ENCODE results near the gene PDE11A.

The PDE11A gene

GRCh38 chr2:177585234-177585863, 487.2 kb downstream of the PDE11A start:
- TF ChIP-seq BACH2 (CRISPR knock-in tag; IDR thresholded peaks at IDR 0.05; ENCODE audit: borderline replicate concordance) = no peak
- TF ChIP-seq ZNF565 (CRISPR knock-in tag; conservative IDR thresholded peaks at IDR 0.05; ENCODE audit: low read depth) = no peak
- TF ChIP-seq, protein P1, sequence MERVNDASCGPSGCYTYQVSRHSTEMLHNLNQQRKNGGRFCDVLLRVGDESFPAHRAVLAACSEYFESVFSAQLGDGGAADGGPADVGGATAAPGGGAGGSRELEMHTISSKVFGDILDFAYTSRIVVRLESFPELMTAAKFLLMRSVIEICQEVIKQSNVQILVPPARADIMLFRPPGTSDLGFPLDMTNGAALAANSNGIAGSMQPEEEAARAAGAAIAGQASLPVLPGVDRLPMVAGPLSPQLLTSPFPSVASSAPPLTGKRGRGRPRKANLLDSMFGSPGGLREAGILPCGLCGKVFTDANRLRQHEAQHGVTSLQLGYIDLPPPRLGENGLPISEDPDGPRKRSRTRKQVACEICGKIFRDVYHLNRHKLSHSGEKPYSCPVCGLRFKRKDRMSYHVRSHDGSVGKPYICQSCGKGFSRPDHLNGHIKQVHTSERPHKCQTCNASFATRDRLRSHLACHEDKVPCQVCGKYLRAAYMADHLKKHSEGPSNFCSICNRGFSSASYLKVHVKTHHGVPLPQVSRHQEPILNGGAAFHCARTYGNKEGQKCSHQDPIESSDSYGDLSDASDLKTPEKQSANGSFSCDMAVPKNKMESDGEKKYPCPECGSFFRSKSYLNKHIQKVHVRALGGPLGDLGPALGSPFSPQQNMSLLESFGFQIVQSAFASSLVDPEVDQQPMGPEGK (CRISPR knock-in tag; IDR thresholded peaks at IDR 0.05; ENCODE audit: borderline replicate concordance) = no peak
- TF ChIP-seq TCF4 (CRISPR knock-in tag; IDR thresholded peaks at IDR 0.05; ENCODE audit: borderline replicate concordance) = no peak
- TF ChIP-seq ZFP3 (CRISPR knock-in tag; IDR thresholded peaks at IDR 0.05) = no peak
- no peak for TF ChIP-seq OSR1 (CRISPR knock-in tag; IDR thresholded peaks at IDR 0.05)
- no peak for TF ChIP-seq GLIS3 (CRISPR knock-in tag; IDR thresholded peaks at IDR 0.05)
- TF ChIP-seq CREB5 (CRISPR knock-in tag; IDR thresholded peaks at IDR 0.05; ENCODE audit: low read depth) = no peak
- TF ChIP-seq ARNTL (CRISPR knock-in tag; IDR thresholded peaks at IDR 0.05; ENCODE audit: borderline replicate concordance, low read depth) = no peak
- no peak for TF ChIP-seq TOX (CRISPR knock-in tag; IDR thresholded peaks at IDR 0.05; ENCODE audit: borderline replicate concordance)
- TF ChIP-seq ZFP30 (CRISPR knock-in tag; IDR thresholded peaks at IDR 0.05) = no peak
- ATAC-seq = no peak

DNA sequence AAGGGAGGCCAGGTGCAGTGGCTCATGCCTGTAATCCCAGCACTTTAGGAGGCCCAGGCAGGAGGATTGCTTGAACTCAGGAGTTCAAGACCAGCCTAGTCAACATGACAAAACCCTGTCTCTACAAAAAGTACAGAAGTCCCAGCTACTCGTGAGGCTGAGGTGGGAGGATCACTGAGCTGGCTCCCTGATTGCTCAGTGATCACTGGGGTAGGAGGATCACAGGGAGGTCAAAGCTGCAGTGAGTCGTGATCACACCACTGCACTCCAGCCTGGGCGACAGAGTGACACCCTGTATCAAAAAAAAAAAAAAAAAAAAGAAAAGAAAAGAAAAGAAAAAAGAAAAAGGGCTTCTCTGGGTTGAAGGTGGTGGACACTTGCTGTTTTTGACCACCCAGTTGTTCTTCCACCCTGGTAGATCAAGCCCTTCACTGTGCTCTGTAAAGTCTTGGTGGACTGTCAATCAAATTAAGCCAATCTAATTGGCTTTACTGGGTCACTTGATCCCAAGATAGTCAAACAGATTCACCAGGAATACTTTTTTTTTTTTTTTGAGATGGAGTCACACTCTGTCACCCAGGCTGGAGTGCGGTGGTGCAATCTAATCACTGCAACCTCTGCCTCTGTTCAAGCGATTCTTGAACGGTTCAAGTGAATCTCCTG, 488.4 kb downstream of the PDE11A start:
- TF ChIP-seq, protein P2, sequence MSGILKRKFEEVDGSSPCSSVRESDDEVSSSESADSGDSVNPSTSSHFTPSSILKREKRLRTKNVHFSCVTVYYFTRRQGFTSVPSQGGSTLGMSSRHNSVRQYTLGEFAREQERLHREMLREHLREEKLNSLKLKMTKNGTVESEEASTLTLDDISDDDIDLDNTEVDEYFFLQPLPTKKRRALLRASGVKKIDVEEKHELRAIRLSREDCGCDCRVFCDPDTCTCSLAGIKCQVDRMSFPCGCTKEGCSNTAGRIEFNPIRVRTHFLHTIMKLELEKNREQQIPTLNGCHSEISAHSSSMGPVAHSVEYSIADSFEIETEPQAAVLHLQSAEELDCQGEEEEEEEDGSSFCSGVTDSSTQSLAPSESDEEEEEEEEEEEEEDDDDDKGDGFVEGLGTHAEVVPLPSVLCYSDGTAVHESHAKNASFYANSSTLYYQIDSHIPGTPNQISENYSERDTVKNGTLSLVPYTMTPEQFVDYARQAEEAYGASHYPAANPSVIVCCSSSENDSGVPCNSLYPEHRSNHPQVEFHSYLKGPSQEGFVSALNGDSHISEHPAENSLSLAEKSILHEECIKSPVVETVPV (CRISPR knock-in tag; IDR thresholded peaks at IDR 0.05) = no peak
- TF ChIP-seq ZNF70 (CRISPR knock-in tag; IDR thresholded peaks at IDR 0.05) (no peak), CREB5 (CRISPR knock-in tag; IDR thresholded peaks at IDR 0.05; ENCODE audit: low read depth) (no peak), POU6F1 (CRISPR knock-in tag; IDR thresholded peaks at IDR 0.05; ENCODE audit: borderline replicate concordance, low read depth) (no peak), SNAI2 (CRISPR knock-in tag; IDR thresholded peaks at IDR 0.05) (no peak), RARB (CRISPR knock-in tag; IDR thresholded peaks at IDR 0.05) (no peak), ZNF565 (CRISPR knock-in tag; conservative IDR thresholded peaks at IDR 0.05; ENCODE audit: low read depth) (no peak), TOX (CRISPR knock-in tag; IDR thresholded peaks at IDR 0.05; ENCODE audit: borderline replicate concordance) (no peak), PPARA (CRISPR knock-in tag; IDR thresholded peaks at IDR 0.05; ENCODE audit: borderline replicate concordance) (no peak), OSR1 (CRISPR knock-in tag; IDR thresholded peaks at IDR 0.05) (no peak)
- no peak for ATAC-seq

- ATAC-seq = no peak
- no peak for TF ChIP-seq ZNF8 (CRISPR knock-in tag; IDR thresholded peaks at IDR 0.05)
- TF ChIP-seq POU6F1 (CRISPR knock-in tag; IDR thresholded peaks at IDR 0.05; ENCODE audit: borderline replicate concordance, low read depth) = no peak
- TF ChIP-seq, protein P1 (CRISPR knock-in tag; IDR thresholded peaks at IDR 0.05; ENCODE audit: borderline replicate concordance) = no peak
- TF ChIP-seq TOX (CRISPR knock-in tag; IDR thresholded peaks at IDR 0.05; ENCODE audit: borderline replicate concordance) = no peak
- no peak for TF ChIP-seq SNAI2 (CRISPR knock-in tag; IDR thresholded peaks at IDR 0.05)
- TF ChIP-seq, protein P2 (CRISPR knock-in tag; IDR thresholded peaks at IDR 0.05) = no peak
- no peak for TF ChIP-seq ZC3H10 (CRISPR knock-in tag; IDR thresholded peaks at IDR 0.05)
- TF ChIP-seq GLIS3 (CRISPR knock-in tag; IDR thresholded peaks at IDR 0.05) = no peak
Measured at GRCh38 chr2:177582000-177582399, 490.6 kb downstream of the PDE11A start.
